Activated CD4-positive, alpha-beta T cell treated with anti-CD3 and anti-CD28 coated beads, Interleukin-2, amount 10 ng/mL, durations not matched to agents 24 days and 14 days (primary cell): ENCODE data around the gene CEP170B. TPM values are rescaled to one million over a fixed set of nuclear protein-coding genes. Genes with fewer than 3 reads are reported as not detected.
"Not testable (repeated sequence)": the region's sequence is repeated elsewhere in the genome, so short reads cannot be mapped to it uniquely, and the experiment has no call there.

ENCODE experiments used
- DNase-seq: peaks from one replicate; pipeline ENCODE4 v3.0.0; 2022
- H3K27ac Mint-ChIP-seq: one replicate; pipeline ENCODE4 v1.8.0; 2022; ENCODE audit warnings: mild to moderate bottlenecking, mixed read lengths
- H3K27me3 Mint-ChIP-seq: one replicate; pipeline ENCODE4 v1.8.0; 2022; ENCODE audit warnings: mixed read lengths
- H3K36me3 Mint-ChIP-seq: one replicate; pipeline ENCODE4 v1.8.0; 2022; ENCODE audit warnings: low read depth, mild to moderate bottlenecking, mixed read lengths
- H3K4me1 Mint-ChIP-seq: one replicate; pipeline ENCODE4 v1.8.0; 2021; ENCODE audit warnings: mixed read lengths
- H3K4me3 Mint-ChIP-seq: one replicate; pipeline ENCODE4 v1.8.0; 2022; ENCODE audit warnings: mild to moderate bottlenecking, moderate library complexity, mixed read lengths
- H3K9me3 Mint-ChIP-seq: one replicate; pipeline ENCODE4 v1.8.0; 2021; ENCODE audit warnings: mixed read lengths
- intact Hi-C: fragments of 100-400 bp; cut with micrococcal nuclease; formaldehyde crosslinking; loops from one replicate; pipeline ENCODE4 v1.15.1; 2023
- total RNA-seq: library from RNA; stranded (reverse); gene quantifications from 2 replicates; pipeline ENCODE4 v1.2.3, GENCODE V29; 2022

Gene CEP170B
- total RNA-seq, 1 donor from 2014 or later, result 9.0 TPM

GRCh38 chr14:104882991-104883660, 18.1 kb downstream of the CEP170B start:
- H3K4me3 Mint-ChIP-seq, result no peak overlapping the region
- no peaks in the 10 kb centered on the region for H3K27me3 Mint-ChIP-seq
- H3K36me3 Mint-ChIP-seq, result no peaks in the 10 kb centered on the region
- no peaks in the 10 kb centered on the region for H3K9me3 Mint-ChIP-seq
- intact Hi-C loops, result no loop called here
- DNase-seq, result no peak
- H3K4me1 Mint-ChIP-seq, result no peaks in the 10 kb centered on the region
- H3K27ac Mint-ChIP-seq, result no peak overlapping the region

GRCh38 chr14:104883681-104884361, 18.8 kb downstream of the CEP170B start:
- H3K4me1 Mint-ChIP-seq, result no peaks in the 10 kb centered on the region
- DNase-seq, result no peak
- no peaks in the 10 kb centered on the region for H3K27me3 Mint-ChIP-seq
- intact Hi-C loops, result no loop called here
- H3K27ac Mint-ChIP-seq, result no peak overlapping the region
- H3K4me3 Mint-ChIP-seq, result no peak overlapping the region
- H3K9me3 Mint-ChIP-seq, result no peaks in the 10 kb centered on the region
- no peaks in the 10 kb centered on the region for H3K36me3 Mint-ChIP-seq

- H3K4me1 Mint-ChIP-seq, H3K4me3 Mint-ChIP-seq, intact Hi-C loops, DNase-seq, H3K36me3 Mint-ChIP-seq, H3K27ac Mint-ChIP-seq, H3K9me3 Mint-ChIP-seq, H3K27me3 Mint-ChIP-seq: not testable (repeated sequence)
Observed at GRCh38 chr14:104884381-104884780, 19.3 kb downstream of the CEP170B start.

- no peaks in the 10 kb centered on the region for H3K36me3 Mint-ChIP-seq
- DNase-seq, result no peak
- no peaks in the 10 kb centered on the region for H3K27me3 Mint-ChIP-seq
- no peak overlapping the region for H3K4me3 Mint-ChIP-seq
- no peak overlapping the region for H3K27ac Mint-ChIP-seq
- H3K9me3 Mint-ChIP-seq, result peaks cover 3% of the 10 kb centered on the region
- intact Hi-C loops, result no loop called here
- H3K4me1 Mint-ChIP-seq, result no peaks in the 10 kb centered on the region
Observed at GRCh38 chr14:104885031-104885972, 20.2 kb downstream of the CEP170B start.

GRCh38 chr14:104885973-104886689, 21.1 kb downstream of the CEP170B start:
- no peaks in the 10 kb centered on the region for H3K4me1 Mint-ChIP-seq
- no peak overlapping the region for H3K27ac Mint-ChIP-seq
- H3K9me3 Mint-ChIP-seq, result peaks cover 3% of the 10 kb centered on the region
- intact Hi-C loops, result no loop called here
- no peaks in the 10 kb centered on the region for H3K27me3 Mint-ChIP-seq
- no peak overlapping the region for H3K4me3 Mint-ChIP-seq
- DNase-seq, result no peak
- H3K36me3 Mint-ChIP-seq, result no peaks in the 10 kb centered on the region

GRCh38 chr14:104886690-104887622, 21.9 kb downstream of the CEP170B start:
- no peak overlapping the region for H3K4me3 Mint-ChIP-seq
- DNase-seq, result no peak
- intact Hi-C loops, result no loop called here
- H3K4me1 Mint-ChIP-seq, result no peaks in the 10 kb centered on the region
- H3K27me3 Mint-ChIP-seq, result no peaks in the 10 kb centered on the region
- no peaks in the 10 kb centered on the region for H3K36me3 Mint-ChIP-seq
- peaks cover 3% of the 10 kb centered on the region for H3K9me3 Mint-ChIP-seq
- no peak overlapping the region for H3K27ac Mint-ChIP-seq

GRCh38 chr14:104887623-104888488, 22.8 kb downstream of the CEP170B start:
- H3K9me3 Mint-ChIP-seq, result peaks cover 3% of the 10 kb centered on the region
- no peak overlapping the region for H3K27ac Mint-ChIP-seq
- no peaks in the 10 kb centered on the region for H3K36me3 Mint-ChIP-seq
- H3K27me3 Mint-ChIP-seq, result no peaks in the 10 kb centered on the region
- H3K4me3 Mint-ChIP-seq, result no peak overlapping the region
- no peak for DNase-seq
- H3K4me1 Mint-ChIP-seq, result no peaks in the 10 kb centered on the region
- intact Hi-C loops, result no loop called here

GRCh38 chr14:104888489-104889374, 23.7 kb downstream of the CEP170B start:
- intact Hi-C loops, result no loop called here
- Mint-ChIP-seq H3K4me1 (no peaks in the 10 kb centered on the region), H3K27me3 (no peaks in the 10 kb centered on the region), H3K27ac (no peak overlapping the region), H3K36me3 (no peaks in the 10 kb centered on the region), H3K4me3 (no peak overlapping the region), H3K9me3 (peaks cover 3% of the 10 kb centered on the region)
- DNase-seq, result no peak

- H3K27ac Mint-ChIP-seq, result no peak overlapping the region
- H3K36me3 Mint-ChIP-seq, result no peaks in the 10 kb centered on the region
- H3K4me1 Mint-ChIP-seq, result no peaks in the 10 kb centered on the region
- no peak for DNase-seq
- H3K9me3 Mint-ChIP-seq, result peaks cover 3% of the 10 kb centered on the region
- no peak overlapping the region for H3K4me3 Mint-ChIP-seq
- no peaks in the 10 kb centered on the region for H3K27me3 Mint-ChIP-seq
- intact Hi-C loops, result no loop called here
Observed at GRCh38 chr14:104889375-104889757, 24.3 kb downstream of the CEP170B start.

- DNase-seq, H3K4me1 Mint-ChIP-seq, intact Hi-C loops, H3K4me3 Mint-ChIP-seq, H3K27ac Mint-ChIP-seq, H3K36me3 Mint-ChIP-seq, H3K9me3 Mint-ChIP-seq, H3K27me3 Mint-ChIP-seq: not testable (repeated sequence)
Observed at GRCh38 chr14:104890292-104890691, 25.2 kb downstream of the CEP170B start.

- DNase-seq, result no peak
- peaks cover 3% of the 10 kb centered on the region for H3K9me3 Mint-ChIP-seq
- H3K27me3 Mint-ChIP-seq, result no peaks in the 10 kb centered on the region
- no peak overlapping the region for H3K27ac Mint-ChIP-seq
- no peaks in the 10 kb centered on the region for H3K4me1 Mint-ChIP-seq
- no peak overlapping the region for H3K4me3 Mint-ChIP-seq
- no peaks in the 10 kb centered on the region for H3K36me3 Mint-ChIP-seq
- intact Hi-C loops, result no loop called here
Observed at GRCh38 chr14:104891121-104891551, 26.1 kb downstream of the CEP170B start.
